IgD-negative memory B cell (primary cell): ENCODE data around the gene CLINT1. TPM values are rescaled to one million over a fixed set of nuclear protein-coding genes. Genes with fewer than 3 reads are reported as not detected.
A peak's percentile ranks its signal among the peaks of the same experiment; 100 is the strongest.
"Not testable (repeated sequence)": the region's sequence is repeated elsewhere in the genome, so short reads cannot be mapped to it uniquely, and the experiment has no call there.

Experiments used
- H3K27ac Mint-ChIP-seq, 3 donors: one replicate each; pipeline ENCODE4 v1.8.0; 2020 to 2022; ENCODE audit warnings: mild to moderate bottlenecking in 3 of 3, mixed read lengths in 3 of 3, moderate library complexity in 1 of 3
- H3K27me3 Mint-ChIP-seq: one replicate; pipeline ENCODE4 v1.8.0; 2021; ENCODE audit warnings: mixed read lengths
- H3K36me3 Mint-ChIP-seq: one replicate; pipeline ENCODE4 v1.8.0; 2020; ENCODE audit warnings: mild to moderate bottlenecking, mixed read lengths
- H3K4me1 Mint-ChIP-seq, 3 donors: one replicate each; pipeline ENCODE4 v1.8.0; 2020 to 2022; ENCODE audit warnings: mixed read lengths in 3 of 3, mild to moderate bottlenecking in 1 of 3
- H3K4me3 Mint-ChIP-seq, 4 donors: one replicate each; pipeline ENCODE4 v1.8.0; 2020 to 2022; ENCODE audit warnings: mild to moderate bottlenecking in 4 of 4, mixed read lengths in 4 of 4, moderate library complexity in 3 of 4
- H3K9me3 Mint-ChIP-seq, 3 donors: one replicate each; pipeline ENCODE4 v1.8.0; 2020 to 2021; ENCODE audit warnings: mixed read lengths in 3 of 3, mild to moderate bottlenecking in 1 of 3
- polyA plus RNA-seq: library from polyadenylated mRNA; unstranded; fragments of 300-500 nt; fragmentation: Illumina TruSeq; gene quantifications from one replicate; pipeline ENCODE4 v1.2.3, GENCODE V29; 2021

Gene CLINT1
- polyA plus RNA-seq, 1 donor from 2014 or later = 69.7 TPM

DNA sequence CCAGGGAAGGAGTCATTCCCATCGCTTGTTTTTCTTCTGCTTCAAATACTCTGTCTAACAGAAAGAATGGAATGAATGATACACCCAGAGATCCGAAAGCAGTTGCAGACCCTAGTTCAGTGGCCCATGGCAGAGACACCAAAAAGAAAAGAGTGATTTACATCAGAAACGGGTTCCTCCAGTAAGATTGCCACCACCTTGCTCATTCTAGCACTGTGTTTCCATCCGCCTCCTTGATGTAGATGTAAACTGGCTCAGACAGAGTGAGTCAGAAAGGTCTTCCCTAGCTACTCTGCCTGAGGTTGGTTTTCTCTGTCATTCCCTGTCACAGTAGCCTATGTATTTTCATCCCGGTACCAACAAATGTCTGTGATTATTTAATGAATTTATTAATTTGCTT, 15.9 kb upstream of the CLINT1 start:
- Mint-ChIP-seq H3K36me3 (peaks cover 5% of the 10 kb centered on the region), H3K4me1 (peaks cover 3 to 10% (median 3%) of the 10 kb centered on the region in 3 donors), H3K27ac (no peak overlapping the region), H3K9me3 (peaks cover 0 to 2% (median 0%) of the 10 kb centered on the region in 3 donors), H3K27me3 (peaks cover 2% of the 10 kb centered on the region), H3K4me3 (no peak overlapping the region)

DNA sequence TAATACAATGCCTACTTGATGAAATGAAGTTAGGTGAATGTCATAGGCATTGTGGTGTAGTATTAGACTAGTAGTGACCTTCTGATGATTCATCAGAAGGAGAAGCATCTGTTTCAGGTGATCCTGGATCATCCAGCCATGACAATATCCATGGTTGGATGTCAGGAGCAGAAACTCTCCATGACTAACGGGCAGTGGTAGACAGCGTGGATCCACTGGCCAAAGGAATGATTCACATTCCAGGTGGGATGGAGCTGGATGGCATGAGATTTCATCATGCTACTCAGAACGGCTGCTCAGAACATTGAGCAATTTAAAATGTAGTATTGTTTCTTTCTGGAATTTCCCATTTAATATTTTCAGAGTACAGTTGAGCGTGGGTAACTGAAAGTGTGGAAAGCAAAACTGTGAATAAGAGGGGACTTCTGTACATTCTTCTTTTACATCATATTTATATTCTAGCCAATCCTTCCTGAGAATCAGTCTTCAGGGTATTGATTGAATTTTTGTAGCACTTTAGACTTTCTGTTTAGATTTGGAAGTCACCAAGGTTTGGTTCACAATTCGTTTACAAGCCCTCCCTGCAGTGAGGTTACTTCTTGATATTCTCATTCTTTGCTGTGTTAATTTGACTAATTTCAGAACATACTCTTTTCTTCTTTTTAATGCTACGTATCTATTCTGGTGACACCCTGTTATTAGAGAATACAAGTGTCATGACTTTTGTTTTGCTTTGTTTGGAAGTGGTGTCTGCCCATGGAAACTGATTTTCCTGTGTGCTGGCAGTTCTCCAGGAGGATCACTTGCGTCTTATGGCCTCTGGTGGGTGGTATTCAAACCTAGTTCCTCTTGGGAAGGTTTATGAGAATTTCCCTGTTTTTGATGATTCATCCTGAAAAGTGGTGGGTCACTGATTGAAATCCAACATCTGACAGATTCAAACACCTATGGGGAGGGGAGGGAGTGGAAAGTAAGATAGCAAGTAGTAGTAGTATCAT, 12.2 kb upstream of the CLINT1 start:
- H3K36me3 Mint-ChIP-seq = peaks cover 4% of the 10 kb centered on the region
- peaks cover 3 to 8% (median 3%) of the 10 kb centered on the region in 3 donors for H3K4me1 Mint-ChIP-seq
- peak overlapping the region in 1 of 3 donors; percentile 27 for H3K27ac Mint-ChIP-seq

DNA sequence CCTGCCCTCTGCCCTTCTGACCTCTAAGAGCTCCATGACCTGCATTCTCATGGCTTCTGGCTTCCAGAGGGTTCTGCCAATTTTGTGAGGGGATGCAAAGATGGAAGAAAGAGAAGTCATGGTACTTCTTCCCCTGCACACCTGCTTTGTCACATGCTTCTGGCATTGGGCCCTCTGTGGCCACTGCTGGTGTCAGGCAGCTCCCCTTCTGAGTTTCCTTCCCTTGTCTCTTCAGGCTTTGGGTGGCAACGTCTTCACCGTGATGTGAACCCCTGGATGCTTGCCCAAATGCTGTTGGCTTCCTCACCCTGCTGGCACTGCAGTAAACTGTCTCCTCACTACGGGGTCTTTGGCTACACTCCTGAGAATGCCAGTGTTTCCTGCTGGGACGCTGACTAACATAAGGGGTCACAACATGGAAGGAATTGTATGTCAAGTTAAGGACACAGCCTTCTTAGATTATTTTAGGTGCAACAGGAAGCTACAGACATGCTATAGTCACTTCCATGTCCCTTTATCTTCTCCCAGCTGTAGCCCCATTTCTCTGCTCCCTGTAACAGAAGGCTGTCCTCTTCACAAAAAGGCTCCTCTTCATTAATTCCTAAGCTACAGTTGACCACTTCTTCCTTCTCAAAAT, 8.9 kb upstream of the CLINT1 start:
- no peak overlapping the region for H3K4me3 Mint-ChIP-seq
- H3K36me3 Mint-ChIP-seq = peaks cover 4% of the 10 kb centered on the region
- peaks cover 2 to 4% (median 3%) of the 10 kb centered on the region in 3 donors for H3K9me3 Mint-ChIP-seq
- H3K4me1 Mint-ChIP-seq = peaks cover 2 to 7% (median 3%) of the 10 kb centered on the region in 3 donors
- H3K27ac Mint-ChIP-seq = peak overlapping the region in 1 of 3 donors; percentile 15
- H3K27me3 Mint-ChIP-seq = peaks cover 3% of the 10 kb centered on the region

More for the DNA sequence above, 12.2 kb upstream of the CLINT1 start:
- Mint-ChIP-seq H3K9me3 (peaks cover 2 to 4% (median 3%) of the 10 kb centered on the region in 3 donors), H3K27me3 (peaks cover 3% of the 10 kb centered on the region), H3K4me3 (peak overlapping the region in 1 of 4 donors; percentile 60)

DNA sequence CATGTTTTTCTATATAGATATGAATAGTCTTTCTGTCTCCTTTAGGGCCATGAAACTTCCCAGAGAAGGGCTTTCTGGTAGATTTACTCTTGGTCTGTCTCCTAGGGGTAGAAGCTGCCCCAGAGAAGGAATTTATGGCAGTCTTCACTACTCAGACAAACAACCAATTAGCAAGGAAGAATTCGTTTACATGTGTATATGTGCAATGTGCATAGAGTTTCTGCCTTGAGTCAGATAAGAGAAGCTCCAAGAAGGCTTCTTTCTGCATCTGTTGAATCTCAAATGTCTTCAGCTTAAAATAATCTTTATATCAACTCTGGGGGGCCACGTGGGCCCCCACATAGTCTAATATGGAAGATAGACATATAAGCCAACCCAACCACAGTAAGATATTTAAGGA, 7.6 kb upstream of the CLINT1 start:
- Mint-ChIP-seq H3K36me3 (peaks cover 4% of the 10 kb centered on the region), H3K9me3 (peaks cover 3 to 4% (median 4%) of the 10 kb centered on the region in 3 donors), H3K4me3 (no peak overlapping the region), H3K27ac (peak overlapping the region in 1 of 3 donors; percentile 14), H3K27me3 (peaks cover 3% of the 10 kb centered on the region), H3K4me1 (peaks cover 9 to 16% (median 9%) of the 10 kb centered on the region in 3 donors)

DNA sequence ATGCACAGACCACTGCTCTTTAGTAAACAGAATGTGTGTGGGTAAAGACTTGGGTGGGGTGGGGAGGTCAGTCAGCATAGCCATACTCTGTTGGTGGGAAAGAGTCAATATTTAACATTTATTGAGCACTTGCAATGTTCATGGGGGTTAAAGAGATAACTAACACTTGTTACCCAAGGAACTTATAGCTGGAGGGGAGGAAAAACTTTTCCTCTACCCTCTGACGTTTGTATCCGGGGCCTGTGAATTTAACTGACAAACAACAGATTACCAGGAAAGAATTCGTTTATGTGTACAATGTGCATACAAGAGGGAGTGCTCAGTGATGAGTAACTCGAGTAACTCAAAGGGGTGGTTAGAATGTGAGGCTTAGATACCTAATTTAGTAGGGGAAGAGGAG, 6.8 kb upstream of the CLINT1 start:
- Mint-ChIP-seq H3K9me3 (peaks cover 3 to 4% (median 4%) of the 10 kb centered on the region in 3 donors), H3K27me3 (peaks cover 3% of the 10 kb centered on the region), H3K4me1 (peaks cover 14 to 20% (median 15%) of the 10 kb centered on the region in 3 donors), H3K4me3 (no peak overlapping the region), H3K27ac (no peak overlapping the region), H3K36me3 (peaks cover 4% of the 10 kb centered on the region)

DNA sequence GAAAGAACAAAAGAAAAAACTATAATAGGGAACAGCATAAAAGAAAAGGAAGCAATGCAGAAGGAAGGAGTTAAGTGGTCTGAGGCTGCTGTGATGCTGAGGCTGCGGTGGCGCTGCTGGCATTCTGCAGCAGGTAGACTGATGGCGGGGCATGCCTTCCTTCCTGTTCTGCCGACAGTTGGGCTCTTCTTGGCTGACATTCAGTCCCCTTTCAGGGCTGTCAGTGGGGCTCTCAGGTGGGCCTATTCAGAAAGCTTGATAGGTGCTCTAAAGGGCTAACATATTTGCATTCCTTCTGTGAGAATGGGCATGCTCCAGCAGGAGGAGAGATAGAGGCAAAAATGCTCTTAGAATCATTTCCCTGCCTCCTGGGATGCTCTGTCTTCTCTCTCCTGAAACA, 5.1 kb upstream of the CLINT1 start:
- peaks cover 0 to 3% (median 0%) of the 10 kb centered on the region in 3 donors for H3K9me3 Mint-ChIP-seq
- no peak overlapping the region for H3K4me3 Mint-ChIP-seq
- no peaks in the 10 kb centered on the region for H3K27me3 Mint-ChIP-seq
- peaks cover 21 to 31% (median 26%) of the 10 kb centered on the region in 3 donors for H3K4me1 Mint-ChIP-seq
- H3K27ac Mint-ChIP-seq = no peak overlapping the region
- no peaks in the 10 kb centered on the region for H3K36me3 Mint-ChIP-seq

DNA sequence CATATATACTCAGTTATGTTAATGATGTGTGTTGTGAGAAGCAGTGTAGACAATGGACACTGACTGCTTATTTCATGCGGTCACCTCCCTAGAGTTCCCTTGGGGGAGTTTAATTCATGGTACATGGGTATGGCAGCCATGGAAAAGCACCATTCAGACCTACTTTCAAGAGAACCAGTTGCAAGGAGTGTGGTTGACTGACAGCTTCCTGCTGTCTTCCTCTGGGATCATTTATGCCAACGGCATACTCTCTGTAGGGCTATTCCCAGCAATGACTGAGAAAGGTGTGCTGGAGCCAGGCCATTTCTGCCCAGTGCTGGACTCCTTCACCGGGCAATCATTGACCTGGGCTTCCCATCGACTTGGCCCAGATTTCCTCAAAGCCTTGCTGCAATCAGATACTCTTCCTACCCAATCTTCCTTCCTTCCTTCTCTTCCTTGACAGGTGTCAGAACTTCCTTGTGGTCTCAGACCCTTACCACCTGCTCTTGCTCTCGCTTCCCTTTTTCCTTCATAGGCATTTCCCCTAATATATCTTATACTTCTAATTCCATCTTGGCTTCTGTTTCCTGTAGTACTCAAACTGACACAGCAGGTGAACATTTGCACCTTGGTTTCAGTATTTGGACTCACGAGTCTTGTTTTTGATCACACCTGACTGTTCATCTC, 3.4 kb upstream of the CLINT1 start:
- H3K4me1 Mint-ChIP-seq = peaks cover 29 to 37% (median 36%) of the 10 kb centered on the region in 3 donors
- H3K4me3 Mint-ChIP-seq = peak overlapping the region; percentile 2 to 71 (median 36)
- H3K9me3 Mint-ChIP-seq = peaks cover 0 to 3% (median 0%) of the 10 kb centered on the region in 3 donors
- peak overlapping the region; percentile 0 to 88 (median 71) for H3K27ac Mint-ChIP-seq
- H3K27me3 Mint-ChIP-seq = no peaks in the 10 kb centered on the region
- H3K36me3 Mint-ChIP-seq = no peaks in the 10 kb centered on the region

DNA sequence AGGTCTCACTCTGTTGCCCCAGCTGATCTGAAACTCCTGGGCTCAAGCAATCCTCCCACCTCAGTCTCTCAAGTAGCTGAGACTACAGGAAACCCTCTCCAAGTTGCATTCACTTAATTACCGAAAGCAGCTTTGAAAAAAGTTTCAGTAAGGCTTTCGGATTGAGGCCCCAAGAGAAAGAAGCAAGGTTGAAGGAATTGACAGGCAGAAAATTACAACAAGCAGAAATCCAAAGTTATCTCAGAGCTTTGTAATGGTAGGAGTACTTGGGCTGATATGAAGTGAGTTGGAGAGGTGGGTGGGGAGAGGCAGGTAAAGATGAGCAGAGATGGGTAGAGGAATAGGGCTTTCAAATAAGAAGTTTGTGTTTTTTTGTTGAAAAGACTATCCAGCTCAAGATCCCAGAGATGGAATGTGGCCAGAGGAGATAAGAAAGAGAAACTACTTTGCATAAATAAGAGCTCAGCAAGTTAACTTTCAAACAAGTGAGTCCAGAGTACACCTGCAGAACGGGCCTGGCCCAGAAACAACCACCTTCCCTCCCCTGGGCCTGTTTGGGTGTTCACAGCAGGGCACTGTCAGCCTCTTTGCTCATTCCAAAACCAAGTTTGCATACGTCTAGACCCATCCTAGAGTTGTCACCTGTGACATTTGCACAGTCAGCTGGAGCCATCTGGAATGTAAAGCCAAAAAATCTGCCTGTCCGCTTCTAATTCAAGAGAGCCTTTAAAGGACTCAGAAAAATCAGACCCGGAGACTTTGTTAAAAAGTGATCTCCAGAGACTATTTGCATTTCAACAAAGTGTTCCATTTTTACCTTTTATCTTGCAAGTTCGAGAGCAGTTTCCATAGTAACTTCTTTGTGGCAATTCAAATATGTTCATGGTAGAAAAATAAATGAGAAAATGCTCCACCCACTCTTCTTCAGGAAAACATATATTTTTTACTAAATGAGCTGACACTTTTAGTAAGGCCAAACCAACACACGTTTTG, 2.2 kb upstream of the CLINT1 start:
- Mint-ChIP-seq H3K36me3 (no peaks in the 10 kb centered on the region), H3K27ac (peak overlapping the region; percentile 84 to 88 (median 85)), H3K4me3 (peak overlapping the region; percentile 63 to 83 (median 73)), H3K9me3 (peaks cover 0 to 3% (median 0%) of the 10 kb centered on the region in 3 donors), H3K27me3 (no peaks in the 10 kb centered on the region), H3K4me1 (peaks cover 37 to 45% (median 41%) of the 10 kb centered on the region in 3 donors)

DNA sequence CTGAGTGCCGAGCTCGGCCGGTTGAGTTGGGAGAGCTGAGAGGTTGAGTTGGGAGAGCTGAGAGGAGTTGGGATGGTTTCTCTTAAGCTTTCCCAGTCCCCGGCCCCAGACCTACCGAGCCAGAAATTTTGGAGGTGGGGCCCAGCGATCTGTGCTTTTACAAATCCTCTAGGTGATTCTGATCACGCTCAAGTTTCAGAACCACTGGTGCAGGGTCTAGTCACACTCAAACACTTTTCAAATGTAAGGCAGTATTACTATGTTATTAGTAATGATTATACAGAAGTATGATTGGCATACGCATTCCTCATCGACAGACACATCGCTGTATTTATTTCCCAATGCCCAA, 256 bp upstream of the CLINT1 start:
- Mint-ChIP-seq H3K36me3 (no peaks in the 10 kb centered on the region), H3K4me1 (peaks cover 45 to 56% (median 50%) of the 10 kb centered on the region in 3 donors), H3K9me3 (peaks cover 0 to 3% (median 0%) of the 10 kb centered on the region in 3 donors), H3K27me3 (no peaks in the 10 kb centered on the region), H3K4me3 (peak overlapping the region; percentile 90 to 98 (median 96)), H3K27ac (peak overlapping the region; percentile 77 to 98 (median 89))

DNA sequence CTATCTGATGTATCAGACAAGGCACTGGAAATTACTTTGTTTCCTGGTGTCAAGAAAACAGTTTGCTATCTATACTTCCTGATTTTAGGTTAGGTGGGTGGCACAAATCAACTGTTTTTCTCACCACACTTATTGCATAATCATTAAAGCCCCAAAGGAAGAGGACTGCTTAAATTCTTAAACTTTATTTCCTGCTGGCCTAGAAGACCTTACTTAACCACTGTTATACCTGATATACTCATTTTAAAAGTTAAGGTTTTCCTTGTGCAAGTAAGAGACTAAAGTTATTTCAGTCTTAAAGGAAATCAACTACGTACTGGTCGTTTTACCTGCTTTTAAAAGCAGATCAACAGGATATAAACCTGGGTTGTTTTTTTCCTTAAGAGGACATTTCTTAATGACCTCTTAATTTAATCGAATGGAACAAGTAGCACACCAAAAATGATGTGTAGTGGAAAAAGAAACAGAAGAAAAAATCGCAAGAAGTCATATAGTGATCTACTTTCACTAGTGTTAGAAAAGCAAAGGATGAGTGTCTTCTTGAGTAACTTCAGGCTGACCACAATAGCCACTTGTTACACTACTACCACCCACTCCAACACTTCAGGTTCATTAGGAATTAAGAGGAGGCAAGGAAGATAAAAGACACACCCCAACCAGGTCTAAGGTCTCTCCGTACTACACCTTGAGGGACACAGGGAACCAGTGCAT, 974 bp downstream of the CLINT1 start:
- Mint-ChIP-seq H3K27ac (peak overlapping the region; percentile 96 to 98 (median 96)), H3K9me3 (peaks cover 0 to 3% (median 0%) of the 10 kb centered on the region in 3 donors), H3K4me3 (peak overlapping the region; percentile 90 to 98 (median 96)), H3K4me1 (peaks cover 48 to 64% (median 50%) of the 10 kb centered on the region in 3 donors), H3K36me3 (peaks cover 2% of the 10 kb centered on the region), H3K27me3 (no peaks in the 10 kb centered on the region)

DNA sequence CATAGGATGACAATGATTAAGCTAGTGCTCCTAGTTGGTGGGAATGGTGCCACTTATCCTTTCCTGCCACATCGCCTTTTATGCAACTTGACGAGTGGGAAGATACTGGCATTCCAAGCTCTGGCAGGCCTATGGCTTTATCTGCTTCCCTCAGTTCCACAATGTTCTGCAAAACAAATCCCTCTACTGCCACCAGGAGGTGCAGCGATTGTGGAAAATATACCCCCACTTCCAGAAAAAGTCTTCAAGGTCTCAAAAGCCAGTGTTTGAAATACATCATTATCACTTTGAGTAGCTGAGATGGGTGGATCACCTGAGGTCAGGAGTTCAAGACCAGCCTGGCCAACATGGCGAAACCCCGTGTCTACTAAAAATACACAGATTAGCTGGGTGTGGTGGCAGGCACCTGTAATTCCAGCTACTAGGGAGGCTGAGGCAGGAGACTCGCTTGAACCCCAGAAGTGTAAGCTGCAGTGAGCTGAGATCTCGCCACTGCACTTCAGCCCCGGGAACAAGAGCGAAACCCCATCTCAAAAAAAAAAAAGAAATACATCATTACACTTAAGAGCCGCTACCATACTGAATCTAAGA, 3.4 kb downstream of the CLINT1 start:
- peaks cover 38 to 61% (median 42%) of the 10 kb centered on the region in 3 donors for H3K4me1 Mint-ChIP-seq
- H3K36me3 Mint-ChIP-seq = peaks cover 2% of the 10 kb centered on the region
- peak overlapping the region in 1 of 4 donors; percentile 58 for H3K4me3 Mint-ChIP-seq
- no peaks in the 10 kb centered on the region for H3K27me3 Mint-ChIP-seq
- H3K27ac Mint-ChIP-seq = peak overlapping the region in 1 of 3 donors; percentile 69
- H3K9me3 Mint-ChIP-seq = no peaks in the 10 kb centered on the region

DNA sequence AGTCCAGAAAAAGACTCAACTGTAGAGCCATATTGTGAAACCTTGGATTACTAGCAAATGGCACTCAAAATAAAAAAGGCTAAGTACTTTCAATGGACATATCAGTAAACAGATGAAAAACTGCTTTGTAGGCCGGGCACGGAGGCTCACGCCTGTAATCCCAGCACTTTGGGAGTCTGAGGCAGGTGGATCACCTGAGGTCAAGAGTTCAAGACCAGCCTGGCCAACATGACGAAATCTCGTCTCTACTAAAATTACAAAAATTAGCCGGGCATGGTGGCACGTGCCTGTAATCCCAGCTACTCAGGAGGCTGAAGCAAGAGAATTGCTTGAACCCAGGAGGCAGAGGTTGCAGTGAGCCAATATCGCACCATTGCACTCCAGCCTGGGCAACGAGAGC, 5.6 kb downstream of the CLINT1 start:
- not testable (repeated sequence) for H3K36me3 Mint-ChIP-seq, H3K27ac Mint-ChIP-seq, H3K27me3 Mint-ChIP-seq, H3K9me3 Mint-ChIP-seq, H3K4me3 Mint-ChIP-seq
- peaks cover 32 to 55% (median 36%) of the 10 kb centered on the region in 3 donors for H3K4me1 Mint-ChIP-seq
